Hematopoietic multipotent progenitor cell treated with erythropoietin and hydrocortisone succinate and interleukin-3 and kit ligand, for 8 days (in vitro differentiated cells): ENCODE measurements around the gene PNMA6A.
"Not testable (repeated sequence)": the region's sequence is repeated elsewhere in the genome, so short reads cannot be mapped to it uniquely, and the experiment has no call there.

Experiments used
- DNase-seq: peaks from one replicate; pipeline ENCODE4 v3.0.0-alpha.2; 2015

PNMA6A gene

DNA sequence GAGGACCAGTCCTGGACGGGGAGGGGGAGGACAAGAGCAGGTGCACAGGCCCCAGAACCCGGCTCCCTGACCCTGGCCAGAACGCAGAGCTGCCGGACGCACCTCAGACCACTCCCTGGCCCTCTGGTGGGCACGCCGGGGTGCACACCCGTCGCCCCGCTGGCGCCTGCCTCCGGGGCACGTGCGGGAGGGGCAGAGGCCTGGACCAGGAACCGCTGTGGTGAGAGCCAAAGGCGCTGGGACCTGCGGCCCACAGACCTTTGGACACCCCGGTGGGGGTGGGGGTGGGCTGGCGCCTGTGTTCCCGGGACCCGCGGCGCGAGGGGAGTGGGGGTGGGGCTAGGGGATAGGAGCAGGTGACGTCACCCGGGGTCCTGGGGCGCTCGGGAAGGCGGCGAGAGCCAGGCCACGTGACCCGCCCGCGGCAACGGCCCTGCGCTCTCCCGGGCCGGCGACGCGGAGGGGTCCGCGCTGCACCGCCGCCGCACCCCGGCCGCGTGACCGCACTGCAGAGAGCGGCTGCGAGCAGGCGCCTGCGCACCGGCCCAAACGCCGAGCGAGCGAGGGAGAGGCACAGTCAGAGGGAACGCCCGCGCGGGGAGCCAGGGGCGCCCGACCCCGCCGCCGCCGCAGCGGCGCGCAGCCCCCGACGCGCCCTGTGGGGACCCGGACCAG, at the start of gene PNMA6A:
Gene PNMA6A, plus strand, starts transcription at position 546 of the 675 bp plus-strand sequence. CDS start 609 bp downstream, outside the sequence.
- DNase-seq: not testable (repeated sequence)

DNA sequence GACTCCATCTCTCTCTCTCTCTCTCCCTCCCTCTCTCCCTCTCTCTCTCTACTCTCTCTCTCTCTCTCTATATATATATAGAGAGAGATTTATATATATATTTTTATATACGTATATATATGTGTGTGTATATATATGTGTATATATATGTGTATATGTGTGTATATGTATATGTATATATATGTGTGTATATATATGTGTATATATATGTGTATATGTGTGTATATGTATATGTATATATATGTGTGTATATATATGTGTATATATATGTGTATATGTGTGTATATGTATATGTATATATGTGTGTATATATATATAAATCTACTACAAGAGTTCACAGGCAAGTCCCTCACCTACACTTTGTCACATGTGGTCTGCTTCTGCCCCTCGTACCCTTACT, 45.8 kb upstream of the PNMA6A start:
- DNase-seq: not testable (repeated sequence)

- not testable (repeated sequence) for DNase-seq
Measured at GRCh38 chrX:153028487-153028886, 43.8 kb upstream of the PNMA6A start.

DNA sequence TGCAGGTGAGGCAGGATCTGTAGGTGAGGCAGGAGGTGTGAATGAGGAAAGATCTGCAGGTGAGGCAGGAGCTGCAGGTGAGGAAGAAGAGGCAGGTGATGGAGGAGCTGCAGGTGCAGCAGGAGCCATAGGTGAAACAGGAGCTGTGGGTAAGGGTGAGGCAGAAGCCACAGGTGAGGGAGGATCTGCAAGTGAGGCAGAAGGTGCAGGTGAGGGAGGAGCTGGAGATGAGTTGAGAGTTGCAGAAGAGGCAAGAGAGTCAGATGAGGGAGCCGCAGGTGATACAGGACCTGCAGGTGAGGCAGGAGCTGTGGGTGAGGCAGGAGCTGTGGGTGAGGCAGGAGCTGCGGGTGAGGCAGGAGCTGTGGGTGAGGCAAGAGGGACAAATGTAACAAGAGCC, 43.1 kb upstream of the PNMA6A start:
- no peak for DNase-seq

- no peak for DNase-seq
Measured at GRCh38 chrX:153029875-153030274, 42.4 kb upstream of the PNMA6A start.

DNA sequence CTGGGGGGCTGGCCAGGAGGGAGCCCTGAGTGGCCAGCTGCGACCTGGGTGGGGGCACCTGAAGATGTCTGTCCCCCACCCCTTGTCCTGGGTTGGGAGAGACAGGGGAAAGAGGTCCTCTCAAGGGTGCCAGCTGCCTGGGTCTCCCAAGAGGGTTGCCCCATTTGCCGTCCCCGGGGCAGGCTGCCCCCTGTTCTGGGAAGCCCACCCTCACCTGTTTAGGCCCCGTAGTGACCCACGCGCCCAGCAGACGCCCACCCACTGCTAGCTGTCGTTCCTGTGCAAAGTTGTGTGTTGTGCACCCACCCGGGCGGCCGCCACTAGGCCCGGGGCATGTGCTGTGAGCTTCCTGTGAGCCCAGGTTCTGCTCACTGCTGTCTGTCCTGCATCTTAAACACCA, 41.5 kb upstream of the PNMA6A start:
- DNase-seq: no peak

DNA sequence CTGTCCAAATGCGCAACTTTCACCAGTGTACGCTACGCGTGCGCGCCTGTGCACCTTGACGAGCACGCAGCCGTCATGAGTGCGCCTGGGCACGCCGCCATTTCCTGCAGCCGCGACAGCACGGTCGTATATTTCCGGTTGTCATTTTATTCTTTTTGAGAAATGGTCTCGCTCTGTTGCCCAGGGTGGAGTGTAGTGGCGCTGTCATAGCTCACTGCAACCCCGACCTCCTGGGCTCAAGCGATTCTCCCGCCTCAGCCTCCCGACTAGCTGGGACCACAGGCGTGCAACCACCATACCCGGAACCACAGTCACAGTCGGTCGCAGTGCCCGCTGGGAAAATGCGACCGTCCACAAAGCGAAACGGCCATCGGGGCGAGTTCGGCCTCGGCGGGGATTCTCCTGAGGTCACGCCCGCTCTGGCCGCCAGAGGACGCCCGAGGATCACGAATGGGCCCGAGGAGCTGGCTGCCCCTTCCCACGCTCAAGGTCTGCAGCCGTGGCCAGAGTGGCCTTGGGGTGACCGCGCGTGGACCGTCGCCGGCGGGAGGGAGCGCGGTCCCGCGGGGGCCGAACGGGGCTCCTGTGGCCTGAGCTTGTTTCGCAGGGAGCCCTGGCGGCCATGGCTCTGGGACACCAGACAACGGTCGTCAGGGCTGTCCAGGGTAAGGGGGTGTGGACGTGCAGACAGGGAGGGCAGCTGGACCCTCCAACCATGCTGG, 39.7 kb upstream of the PNMA6A start:
- peak; percentile 68 for DNase-seq

- no peak for DNase-seq
Measured at GRCh38 chrX:153049093-153049492, 23.2 kb upstream of the PNMA6A start.

- DNase-seq: no peak
Measured at GRCh38 chrX:153052534-153052933, 19.7 kb upstream of the PNMA6A start.

GRCh38 chrX:153055871-153056749, 16.1 kb upstream of the PNMA6A start, which contains the start of gene PNMA3:
TSS of gene PNMA3 (plus strand) at chrX:153056470. CDS start at chrX:153057056, 586 bp downstream.
- no peak for DNase-seq

DNA sequence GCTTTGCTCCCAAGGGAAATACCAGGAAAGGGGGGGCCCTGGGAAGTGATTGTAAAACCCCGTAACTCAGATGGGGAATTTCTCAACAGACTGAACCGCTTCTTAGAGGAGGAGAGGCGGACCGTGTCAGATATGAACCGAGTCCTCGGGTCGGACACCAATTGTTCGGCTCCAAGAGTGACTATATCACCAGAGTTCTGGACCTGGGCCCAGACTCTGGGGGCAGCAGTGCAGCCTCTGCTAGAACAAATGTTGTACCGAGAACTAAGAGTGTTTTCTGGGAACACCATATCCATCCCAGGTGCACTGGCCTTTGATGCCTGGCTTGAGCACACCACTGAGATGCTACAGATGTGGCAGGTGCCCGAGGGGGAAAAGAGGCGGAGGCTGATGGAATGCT, 15.0 kb upstream of the PNMA6A start:
- no peak for DNase-seq

GRCh38 chrX:153059191-153060094, 12.8 kb upstream of the PNMA6A start:
- no peak for DNase-seq

DNA sequence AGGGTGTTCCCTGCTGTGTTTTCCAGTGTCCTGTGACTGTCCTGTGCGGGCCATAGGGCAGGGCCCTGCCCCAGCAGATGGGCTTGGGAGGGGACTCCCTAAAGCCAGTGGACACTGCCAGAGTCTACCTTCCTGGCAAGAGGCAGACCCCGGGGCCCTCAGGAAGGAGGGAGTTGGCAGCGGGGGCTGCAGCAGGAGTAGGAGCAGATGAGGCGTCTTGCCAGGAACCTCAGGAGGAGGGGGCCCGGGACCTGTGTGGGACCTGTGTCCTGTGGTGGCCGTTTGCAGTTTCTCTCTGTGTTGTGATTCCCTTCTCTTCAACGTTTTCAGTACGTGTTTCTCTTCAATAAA, 12.2 kb upstream of the PNMA6A start:
- no peak for DNase-seq

DNA sequence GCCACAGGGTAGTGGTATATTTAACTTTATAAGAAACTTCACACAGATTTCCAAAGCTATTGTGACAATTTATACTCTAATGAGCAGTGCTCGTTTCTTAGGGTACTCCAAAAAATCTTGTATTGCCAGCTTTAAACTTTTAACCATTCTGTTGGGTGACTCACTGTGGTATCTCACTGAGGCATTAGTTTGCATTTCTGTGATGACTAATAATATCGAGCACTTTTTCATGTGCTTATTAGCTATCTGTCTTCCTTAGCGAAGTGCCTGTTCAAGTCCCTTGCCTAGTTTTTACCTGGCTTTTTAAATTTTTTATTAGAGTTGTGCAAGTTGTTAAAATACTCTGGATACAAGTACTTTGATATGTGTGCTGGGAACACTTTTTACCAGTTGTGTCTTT, 10.5 kb upstream of the PNMA6A start:
- peak; percentile 20 for DNase-seq

DNA sequence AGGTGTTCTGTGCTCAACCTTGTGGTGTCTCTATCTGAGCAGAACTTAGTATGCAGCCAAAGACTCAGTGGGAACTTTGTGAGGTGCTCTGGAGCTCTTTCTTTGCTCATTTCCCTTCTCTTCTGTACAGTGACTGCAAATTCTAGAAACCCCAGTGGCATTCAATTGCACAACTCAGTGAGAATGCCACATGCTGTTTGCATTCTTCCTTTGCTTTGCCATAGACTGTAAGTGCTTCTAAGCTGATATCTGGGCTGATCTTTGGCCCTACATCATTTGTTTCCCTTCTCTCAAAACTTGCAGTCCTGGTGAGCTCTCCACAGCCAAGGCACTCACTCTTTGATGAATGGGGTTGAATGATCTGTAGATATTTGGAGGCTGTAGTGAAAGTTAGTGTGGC, 8.9 kb upstream of the PNMA6A start:
- no peak for DNase-seq

DNA sequence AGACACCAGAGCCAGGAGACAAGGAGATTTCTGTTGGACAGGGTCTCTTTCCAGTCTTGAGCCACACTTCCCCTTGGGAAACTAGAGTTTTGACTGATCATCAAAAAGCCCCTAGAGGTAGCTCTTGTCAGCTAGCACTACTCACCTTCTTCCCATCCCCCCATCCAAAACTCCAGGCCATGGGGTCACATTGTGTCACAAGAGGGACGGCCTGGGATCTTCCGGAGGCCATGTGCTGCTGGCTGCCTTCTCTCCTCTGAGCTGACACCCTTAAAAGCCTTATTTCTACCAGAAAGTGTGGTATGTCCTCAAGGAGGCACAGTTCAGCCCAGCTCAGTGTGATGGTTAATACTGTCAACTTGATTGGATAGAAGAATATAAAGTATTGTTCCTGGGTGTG, 8.2 kb upstream of the PNMA6A start:
- DNase-seq: no peak

- DNase-seq: no peak
Measured at GRCh38 chrX:153065389-153065788, 6.9 kb upstream of the PNMA6A start.

DNA sequence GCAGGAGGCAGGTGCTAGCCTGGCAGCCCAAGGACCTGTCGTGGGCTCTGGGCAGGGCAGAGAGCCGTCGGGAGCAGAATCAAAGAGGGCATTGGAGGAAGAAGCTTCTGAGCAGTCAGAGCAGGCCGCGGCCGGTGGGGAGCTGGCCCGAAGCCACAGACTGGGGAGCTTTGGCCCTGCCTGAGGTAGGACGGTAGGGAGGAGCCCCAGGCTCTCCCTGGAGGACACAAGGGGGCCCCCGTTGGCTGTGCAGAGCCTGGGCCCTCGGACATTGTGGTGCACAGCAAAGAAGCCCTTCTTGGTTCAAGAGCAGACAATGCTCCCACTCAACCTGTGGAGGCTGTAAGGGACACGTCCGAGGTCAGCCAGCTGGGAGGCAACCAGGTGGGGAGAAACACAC, 5.9 kb upstream of the PNMA6A start:
- DNase-seq: not testable (repeated sequence)

DNA sequence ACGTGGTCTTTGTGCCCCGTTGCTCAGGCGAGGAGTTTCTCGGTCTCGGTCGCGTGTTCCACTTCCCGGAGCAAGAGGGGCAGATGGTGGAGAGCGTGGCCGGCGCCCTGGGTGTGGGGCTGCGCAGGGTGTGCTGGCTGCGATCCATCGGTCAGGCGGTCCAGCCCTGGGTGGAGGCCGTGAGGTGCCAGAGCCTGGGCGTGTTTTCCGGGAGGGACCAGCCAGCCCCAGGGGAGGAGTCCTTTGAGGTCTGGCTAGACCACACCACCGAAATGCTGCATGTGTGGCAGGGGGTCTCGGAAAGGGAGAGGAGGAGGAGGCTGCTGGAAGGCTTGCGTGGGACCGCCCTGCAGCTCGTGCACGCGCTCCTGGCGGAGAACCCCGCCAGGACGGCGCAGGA, 1.1 kb downstream of the PNMA6A start:
- not testable (repeated sequence) for DNase-seq

DNA sequence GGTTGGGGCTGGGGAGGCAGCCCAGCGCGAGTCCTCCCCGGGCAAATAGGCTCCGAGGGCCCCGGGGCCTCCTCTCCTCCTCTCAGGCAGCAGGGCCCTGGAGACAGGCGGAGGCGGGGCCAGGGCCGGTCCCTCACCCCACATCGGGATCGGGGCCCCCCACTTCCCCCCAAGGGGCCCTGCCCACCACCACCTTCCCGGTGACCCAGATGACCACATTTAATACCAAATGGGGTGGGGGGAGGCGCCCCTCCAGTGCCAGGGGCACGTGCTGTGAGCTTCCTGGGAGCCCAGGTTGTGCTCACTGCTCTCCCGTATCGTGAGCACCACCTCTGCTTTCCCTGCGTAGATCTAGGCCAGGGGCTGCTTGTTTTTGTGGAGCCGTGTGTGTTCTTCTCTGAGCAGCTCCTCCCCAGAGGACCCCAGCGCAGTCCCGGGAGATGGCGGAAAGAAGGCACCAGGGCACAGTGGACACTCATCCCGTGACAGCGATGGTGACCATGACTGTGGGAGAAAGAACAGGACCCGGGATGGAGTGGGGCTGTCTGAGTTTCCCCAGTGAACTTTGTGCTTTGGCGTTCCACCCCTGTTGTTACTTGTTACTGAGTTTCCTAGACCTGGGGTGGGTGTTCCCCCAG, 2.1 kb downstream of the PNMA6A start:
- DNase-seq: no peak

GRCh38 chrX:153074935-153075334, 2.7 kb downstream of the PNMA6A start:
- no peak for DNase-seq

DNA sequence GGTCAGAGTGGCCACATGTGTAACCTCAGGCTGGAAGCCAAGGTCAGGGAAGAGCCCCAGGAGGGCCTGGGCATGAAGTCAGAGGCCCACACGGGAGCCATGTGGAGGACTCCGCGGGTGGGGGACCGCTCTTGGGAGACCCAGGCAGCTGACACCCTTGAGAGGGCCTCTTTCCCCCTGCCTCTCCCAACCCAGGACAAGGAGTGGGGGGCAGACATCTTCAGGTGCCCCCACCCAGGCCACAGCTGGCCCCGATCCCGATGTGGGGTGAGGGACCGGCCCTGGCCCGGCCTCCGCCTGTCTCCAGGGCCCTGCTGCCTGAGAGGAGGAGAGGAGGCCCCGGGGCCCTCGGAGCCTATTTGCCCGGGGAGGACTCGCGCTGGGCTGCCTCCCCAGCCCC, 3.1 kb downstream of the PNMA6A start:
- DNase-seq: no peak
